ENCODE results near the gene FGF7. TPM values are rescaled to one million over a fixed set of nuclear protein-coding genes. Genes with fewer than 3 reads are reported as not detected.

The FGF7 gene
- total RNA-seq, 1 donor = 87.9 TPM

GRCh38 chr15:49423901-49424550 lies 984 bp downstream of the FGF7 start:
- peak overlapping the region; percentile 74 for H3K4me3 ChIP-seq (ENCODE audit: low read depth, low read length)
- DNase-seq (ENCODE audit: low read depth) = peak; percentile 62
- TF ChIP-seq, protein P1, sequence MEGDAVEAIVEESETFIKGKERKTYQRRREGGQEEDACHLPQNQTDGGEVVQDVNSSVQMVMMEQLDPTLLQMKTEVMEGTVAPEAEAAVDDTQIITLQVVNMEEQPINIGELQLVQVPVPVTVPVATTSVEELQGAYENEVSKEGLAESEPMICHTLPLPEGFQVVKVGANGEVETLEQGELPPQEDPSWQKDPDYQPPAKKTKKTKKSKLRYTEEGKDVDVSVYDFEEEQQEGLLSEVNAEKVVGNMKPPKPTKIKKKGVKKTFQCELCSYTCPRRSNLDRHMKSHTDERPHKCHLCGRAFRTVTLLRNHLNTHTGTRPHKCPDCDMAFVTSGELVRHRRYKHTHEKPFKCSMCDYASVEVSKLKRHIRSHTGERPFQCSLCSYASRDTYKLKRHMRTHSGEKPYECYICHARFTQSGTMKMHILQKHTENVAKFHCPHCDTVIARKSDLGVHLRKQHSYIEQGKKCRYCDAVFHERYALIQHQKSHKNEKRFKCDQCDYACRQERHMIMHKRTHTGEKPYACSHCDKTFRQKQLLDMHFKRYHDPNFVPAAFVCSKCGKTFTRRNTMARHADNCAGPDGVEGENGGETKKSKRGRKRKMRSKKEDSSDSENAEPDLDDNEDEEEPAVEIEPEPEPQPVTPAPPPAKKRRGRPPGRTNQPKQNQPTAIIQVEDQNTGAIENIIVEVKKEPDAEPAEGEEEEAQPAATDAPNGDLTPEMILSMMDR (IDR thresholded peaks at IDR 0.05; ENCODE audit: insufficient read depth, low read length) = no peak

- no peak for DNase-seq (ENCODE audit: low read depth)
- TF ChIP-seq, protein P1 (IDR thresholded peaks at IDR 0.05; ENCODE audit: insufficient read depth, low read length) = no peak
- peak overlapping the region; percentile 74 for H3K4me3 ChIP-seq (ENCODE audit: low read depth, low read length)
Measured at GRCh38 chr15:49424954-49425353, 1.9 kb downstream of the FGF7 start.

- H3K4me3 ChIP-seq (ENCODE audit: low read depth, low read length) = peak overlapping the region; percentile 74
- no peak for DNase-seq (ENCODE audit: low read depth)
- TF ChIP-seq, protein P1 (IDR thresholded peaks at IDR 0.05; ENCODE audit: insufficient read depth, low read length) = no peak
Measured at GRCh38 chr15:49427372-49427771, 4.3 kb downstream of the FGF7 start.

GRCh38 chr15:49428409-49429095 lies 5.5 kb downstream of the FGF7 start:
- peak; percentile 86 for DNase-seq (ENCODE audit: low read depth)
- peak overlapping the region; percentile 74 for H3K4me3 ChIP-seq (ENCODE audit: low read depth, low read length)
- TF ChIP-seq, protein P1 (IDR thresholded peaks at IDR 0.05; ENCODE audit: insufficient read depth, low read length) = no peak

GRCh38 chr15:49430046-49430445 lies 7.0 kb downstream of the FGF7 start:
- H3K4me3 ChIP-seq (ENCODE audit: low read depth, low read length) = peak overlapping the region; percentile 9
- TF ChIP-seq, protein P1 (IDR thresholded peaks at IDR 0.05; ENCODE audit: insufficient read depth, low read length) = no peak
- DNase-seq (ENCODE audit: low read depth) = no peak

- DNase-seq (ENCODE audit: low read depth) = peak; percentile 79
- no peak overlapping the region for H3K4me3 ChIP-seq (ENCODE audit: low read depth, low read length)
- TF ChIP-seq, protein P1 (IDR thresholded peaks at IDR 0.05; ENCODE audit: insufficient read depth, low read length) = no peak
Measured at GRCh38 chr15:49435174-49435573, 12.1 kb downstream of the FGF7 start.
